ENCODE data around the gene RAB4A.

DNA sequence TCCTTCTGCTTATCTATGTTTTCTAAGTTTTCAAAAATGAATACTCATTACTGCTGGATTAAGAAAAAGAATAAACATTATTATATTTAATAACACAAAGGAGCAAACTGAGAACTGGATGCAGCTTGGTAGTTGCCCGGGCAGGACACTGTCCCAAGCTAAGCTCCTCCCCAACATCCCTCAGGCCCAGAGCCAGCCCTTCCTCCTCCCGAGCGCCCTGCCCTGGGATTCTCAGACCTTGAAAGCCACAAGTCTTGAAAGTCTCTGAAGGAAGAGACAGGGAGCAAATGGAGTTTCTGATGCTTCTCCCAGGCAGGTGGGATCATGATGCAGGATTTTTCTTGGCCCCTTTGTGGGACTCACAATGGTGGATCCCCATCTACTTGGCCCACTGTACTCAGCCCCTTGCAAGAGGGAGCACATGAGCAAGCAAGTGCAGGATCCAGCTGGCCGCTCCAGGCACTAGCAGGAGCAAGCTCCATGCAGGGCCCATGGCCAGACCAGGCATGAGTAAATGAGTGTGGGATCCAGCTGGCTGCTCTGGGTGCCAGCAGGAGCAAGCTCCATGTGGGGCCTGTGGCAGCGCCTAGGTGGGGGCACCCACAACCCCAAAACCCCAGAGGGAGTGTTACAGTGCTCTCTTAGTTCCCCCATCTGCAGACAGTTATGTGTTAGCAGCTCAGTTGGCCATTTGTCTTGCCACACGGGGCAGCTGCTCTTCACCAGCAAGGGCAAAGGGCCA lies 32.1 kb upstream of the RAB4A start:
- TF ChIP-seq, protein P1, sequence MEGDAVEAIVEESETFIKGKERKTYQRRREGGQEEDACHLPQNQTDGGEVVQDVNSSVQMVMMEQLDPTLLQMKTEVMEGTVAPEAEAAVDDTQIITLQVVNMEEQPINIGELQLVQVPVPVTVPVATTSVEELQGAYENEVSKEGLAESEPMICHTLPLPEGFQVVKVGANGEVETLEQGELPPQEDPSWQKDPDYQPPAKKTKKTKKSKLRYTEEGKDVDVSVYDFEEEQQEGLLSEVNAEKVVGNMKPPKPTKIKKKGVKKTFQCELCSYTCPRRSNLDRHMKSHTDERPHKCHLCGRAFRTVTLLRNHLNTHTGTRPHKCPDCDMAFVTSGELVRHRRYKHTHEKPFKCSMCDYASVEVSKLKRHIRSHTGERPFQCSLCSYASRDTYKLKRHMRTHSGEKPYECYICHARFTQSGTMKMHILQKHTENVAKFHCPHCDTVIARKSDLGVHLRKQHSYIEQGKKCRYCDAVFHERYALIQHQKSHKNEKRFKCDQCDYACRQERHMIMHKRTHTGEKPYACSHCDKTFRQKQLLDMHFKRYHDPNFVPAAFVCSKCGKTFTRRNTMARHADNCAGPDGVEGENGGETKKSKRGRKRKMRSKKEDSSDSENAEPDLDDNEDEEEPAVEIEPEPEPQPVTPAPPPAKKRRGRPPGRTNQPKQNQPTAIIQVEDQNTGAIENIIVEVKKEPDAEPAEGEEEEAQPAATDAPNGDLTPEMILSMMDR (IDR thresholded peaks at IDR 0.05) = no peak
- no peak for TF ChIP-seq POLR2A (IDR thresholded peaks at IDR 0.05)
- no peak for TF ChIP-seq POLR2AphosphoS5 (IDR thresholded peaks at IDR 0.05)
